ENCODE measurements around the gene ZNF724. TPM values are rescaled to one million over a fixed set of nuclear protein-coding genes. Genes with fewer than 3 reads are reported as not detected.
"Not testable (repeated sequence)": the region's sequence is repeated elsewhere in the genome, so short reads cannot be mapped to it uniquely, and the experiment has no call there.

ZNF724 gene
- total RNA-seq, 4 donors from 2014 or later = 0.53 to 2.2 (median 1.4) TPM

- WGBS, 2 donors = 91 to 96% methylated on average over 4 of the region's 4 CpGs
- intact Hi-C loops (cut with DNase I; ENCODE audit: low total_unique reads) = no loop called here
- H3K4me3 ChIP-seq (ENCODE audit: low read depth, poor library complexity, severe bottlenecking) = no peak overlapping the region
- DNase-seq (ENCODE audit: low spot score in 2 of 2) = no peak
- no peak for TF ChIP-seq POLR2A (IDR thresholded peaks at IDR 0.05)
- no peak for TF ChIP-seq CTCF (IDR thresholded peaks at IDR 0.05)
Observed at GRCh38 chr19:23255700-23256099, 5.5 kb upstream of the ZNF724 start.

- no peak overlapping the region for H3K4me3 ChIP-seq (ENCODE audit: low read depth, poor library complexity, severe bottlenecking)
- no peak for DNase-seq (ENCODE audit: low spot score in 2 of 2)
Observed at GRCh38 chr19:23254141-23254910, 4.1 kb upstream of the ZNF724 start.

GRCh38 chr19:23253256-23253655 lies 3.1 kb upstream of the ZNF724 start:
- intact Hi-C loops (cut with DNase I; ENCODE audit: low total_unique reads) = not testable (repeated sequence)

More at GRCh38 chr19:23254141-23254910, 4.1 kb upstream of the ZNF724 start:
- WGBS, 2 donors = 41 to 53% methylated on average over 5 of the region's 5 CpGs
- TF ChIP-seq CTCF (IDR thresholded peaks at IDR 0.05) (no peak), POLR2A (IDR thresholded peaks at IDR 0.05) (no peak)
- intact Hi-C loops (cut with DNase I; ENCODE audit: low total_unique reads) = no loop called here

GRCh38 chr19:23241419-23241818 lies 8.8 kb downstream of the ZNF724 start:
- no peak for DNase-seq (ENCODE audit: low spot score in 2 of 2)
- intact Hi-C loops (cut with DNase I; ENCODE audit: low total_unique reads) = no loop called here
- 94 to 98% methylated on average over 1 of the region's 1 CpG for WGBS, 2 donors
- no peak overlapping the region for H3K4me3 ChIP-seq (ENCODE audit: low read depth, poor library complexity, severe bottlenecking)
- no peak for TF ChIP-seq CTCF (IDR thresholded peaks at IDR 0.05)

More at GRCh38 chr19:23253256-23253655, 3.1 kb upstream of the ZNF724 start:
- 62 to 73% methylated on average over 3 of the region's 3 CpGs for WGBS, 2 donors
- not testable (repeated sequence) for DNase-seq (ENCODE audit: low spot score in 2 of 2); H3K4me3 ChIP-seq (ENCODE audit: low read depth, poor library complexity, severe bottlenecking)

GRCh38 chr19:23222998-23223652 lies 27.1 kb downstream of the ZNF724 start:
- intact Hi-C loops (cut with DNase I; ENCODE audit: low total_unique reads) = no loop called here
- TF ChIP-seq CTCF (IDR thresholded peaks at IDR 0.05) (no peak), POLR2A (IDR thresholded peaks at IDR 0.05) (no peak)
- 92 to 93% methylated on average over 3 of the region's 3 CpGs for WGBS, 2 donors
- DNase-seq (ENCODE audit: low spot score in 2 of 2) = no peak
- H3K4me3 ChIP-seq (ENCODE audit: low read depth, poor library complexity, severe bottlenecking) = no peak overlapping the region

- WGBS, 2 donors = 15 to 17% methylated on average over 37 to 39 of the region's 39 CpGs
- intact Hi-C loops (cut with DNase I; ENCODE audit: low total_unique reads) = no loop called here
- DNase-seq (ENCODE audit: low spot score in 2 of 2) = no peak
- H3K4me3 ChIP-seq (ENCODE audit: low read depth, poor library complexity, severe bottlenecking) = peak overlapping the region; percentile 11
- no peak for TF ChIP-seq CTCF (IDR thresholded peaks at IDR 0.05)
- no peak for TF ChIP-seq POLR2A (IDR thresholded peaks at IDR 0.05)
Observed at GRCh38 chr19:23203841-23204344, 46.3 kb downstream of the ZNF724 start.

Measured in lower leg skin (tissue), 4 donors.